Epithelial cell of umbilical artery (primary cell): ENCODE measurements around the gene ZBTB22. TPM values are rescaled to one million over a fixed set of nuclear protein-coding genes. Genes with fewer than 3 reads are reported as not detected.

Experiments used
- total RNA-seq: library from RNA; depleted of rRNA; stranded (reverse); fragments of >200 nt; gene quantifications from 2 replicates; pipeline ENCODE4 v1.2.3, GENCODE V29; 2014

ZBTB22 gene
- total RNA-seq = 12.3 and 12.8 TPM in 2 replicates

GRCh38 chr6:33317669-33318425 is at the start of gene ZBTB22:
Gene ZBTB22, minus strand, starts transcription at chr6:33317744. Its CDS starts 828 bp downstream, at chr6:33316916.

GRCh38 chr6:33313709-33314514 is 3.6 kb downstream of the ZBTB22 start, which contains the start of gene TAPBP:
Gene TAPBP, minus strand, starts transcription at chr6:33314078. Its CDS starts 37 bp downstream, at chr6:33314041.

GRCh38 chr6:33298773-33299236 is 18.7 kb downstream of the ZBTB22 start, which contains the start of gene RGL2:
Gene RGL2, minus strand, starts transcription at chr6:33298942. Its CDS starts 332 bp downstream, at chr6:33298610.

GRCh38 chr6:33288921-33289783 is 28.4 kb downstream of the ZBTB22 start, which contains the start of the genes PFDN6 and WDR46:
Gene PFDN6, plus strand, starts transcription at chr6:33289601. Its CDS starts 256 bp downstream, at chr6:33289857.
Gene WDR46, minus strand, starts transcription at chr6:33289239. Its CDS starts 69 bp downstream, at chr6:33289170.

GRCh38 chr6:33276864-33277662 is 40.5 kb downstream of the ZBTB22 start, which contains the start of gene B3GALT4:
Gene B3GALT4, plus strand, starts transcription at chr6:33277123. Its CDS starts 297 bp downstream, at chr6:33277420.

GRCh38 chr6:33271468-33272274 is 45.9 kb downstream of the ZBTB22 start, which contains the start of the genes RPS18 and VPS52:
Gene RPS18, plus strand, starts transcription at chr6:33272075. Its CDS starts 45 bp downstream, at chr6:33272120.
Gene VPS52, minus strand, starts transcription at chr6:33271876. Its CDS starts 201 bp downstream, at chr6:33271675.

Other genes starting within 250 kb of the ZBTB22 start
- gene HLA-DPA1, start 244.1 kb downstream of the ZBTB22 start, total RNA-seq = 0.65 and 3.6 TPM in 2 replicates
- 20.1 and 23.1 TPM in 2 replicates for gene HLA-DPB1, start 241.8 kb downstream of the ZBTB22 start, total RNA-seq
- under 0.01 and 0.15 TPM in 2 replicates for gene COL11A2, start 125.3 kb downstream of the ZBTB22 start, total RNA-seq
- 17.9 and 18.5 TPM in 2 replicates for gene RXRB, start 117.1 kb downstream of the ZBTB22 start, total RNA-seq
- gene SLC39A7, start 116.9 kb downstream of the ZBTB22 start, total RNA-seq = 94.4 and 109 TPM in 2 replicates
- gene HSD17B8, start 113.1 kb downstream of the ZBTB22 start, total RNA-seq = 11.0 and 12.3 TPM in 2 replicates
- gene RING1, start 109.2 kb downstream of the ZBTB22 start, total RNA-seq = 21.1 and 24.0 TPM in 2 replicates
- gene VPS52, start 45.9 kb downstream of the ZBTB22 start, total RNA-seq = 23.1 and 26.3 TPM in 2 replicates
- gene RPS18, start 45.7 kb downstream of the ZBTB22 start, total RNA-seq = 2,997 and 4,260 TPM in 2 replicates
- 1.6 and 3.3 TPM in 2 replicates for gene B3GALT4, start 40.6 kb downstream of the ZBTB22 start, total RNA-seq
- 106 and 144 TPM in 2 replicates for gene WDR46, start 28.5 kb downstream of the ZBTB22 start, total RNA-seq
- 57.8 and 82.8 TPM in 2 replicates for gene PFDN6, start 28.1 kb downstream of the ZBTB22 start, total RNA-seq
- gene RGL2, start 18.8 kb downstream of the ZBTB22 start, total RNA-seq = 33.1 and 39.3 TPM in 2 replicates
- 37.7 and 46.4 TPM in 2 replicates for gene TAPBP, start 3.7 kb downstream of the ZBTB22 start, total RNA-seq
- gene DAXX, start 5.2 kb upstream of the ZBTB22 start, total RNA-seq = 40.6 and 46.7 TPM in 2 replicates
- 30.2 and 37.4 TPM in 2 replicates for gene KIFC1, start 74.1 kb upstream of the ZBTB22 start, total RNA-seq
- gene PHF1, start 93.3 kb upstream of the ZBTB22 start, total RNA-seq = 7.5 and 10.0 TPM in 2 replicates
- gene CUTA, start 100.4 kb upstream of the ZBTB22 start, total RNA-seq = 43.2 and 60.5 TPM in 2 replicates
- 1.2 and 1.3 TPM in 2 replicates for gene SYNGAP1, start 102.3 kb upstream of the ZBTB22 start, total RNA-seq
- 4.6 and 4.9 TPM in 2 replicates for gene ZBTB9, start 136.8 kb upstream of the ZBTB22 start, total RNA-seq